GM13977 (cell line): ENCODE measurements around the gene HNRNPUL2.
"Not testable (repeated sequence)": the region's sequence is repeated elsewhere in the genome, so short reads cannot be mapped to it uniquely, and the experiment has no call there.

ENCODE experiments used
- DNase-seq: peaks from one replicate; pipeline ENCODE4 v3.0.0; 2012; ENCODE audit warnings: low spot score
- in situ Hi-C: fragments of 300-500 bp; cut with MboI; formaldehyde crosslinking; loops from one replicate; pipeline ENCODE4 v1.12.0; 2022; ENCODE audit warnings: low sequenced_read_pairs, low pct_unique_long_range_greater_than_20kb, mixed read lengths, inconsistent platforms; ENCODE audit not compliant: unreplicated experiment
- TF ChIP-seq, protein P1 (sequence below): IDR thresholded peaks from 2 replicates; pipeline ENCODE4 v1.5.1; 2012; ENCODE audit warnings: mild to moderate bottlenecking, control low read depth; ENCODE audit not compliant: insufficient read depth; ENCODE audit errors: extremely low read depth, missing control alignments

Gene HNRNPUL2

DNA sequence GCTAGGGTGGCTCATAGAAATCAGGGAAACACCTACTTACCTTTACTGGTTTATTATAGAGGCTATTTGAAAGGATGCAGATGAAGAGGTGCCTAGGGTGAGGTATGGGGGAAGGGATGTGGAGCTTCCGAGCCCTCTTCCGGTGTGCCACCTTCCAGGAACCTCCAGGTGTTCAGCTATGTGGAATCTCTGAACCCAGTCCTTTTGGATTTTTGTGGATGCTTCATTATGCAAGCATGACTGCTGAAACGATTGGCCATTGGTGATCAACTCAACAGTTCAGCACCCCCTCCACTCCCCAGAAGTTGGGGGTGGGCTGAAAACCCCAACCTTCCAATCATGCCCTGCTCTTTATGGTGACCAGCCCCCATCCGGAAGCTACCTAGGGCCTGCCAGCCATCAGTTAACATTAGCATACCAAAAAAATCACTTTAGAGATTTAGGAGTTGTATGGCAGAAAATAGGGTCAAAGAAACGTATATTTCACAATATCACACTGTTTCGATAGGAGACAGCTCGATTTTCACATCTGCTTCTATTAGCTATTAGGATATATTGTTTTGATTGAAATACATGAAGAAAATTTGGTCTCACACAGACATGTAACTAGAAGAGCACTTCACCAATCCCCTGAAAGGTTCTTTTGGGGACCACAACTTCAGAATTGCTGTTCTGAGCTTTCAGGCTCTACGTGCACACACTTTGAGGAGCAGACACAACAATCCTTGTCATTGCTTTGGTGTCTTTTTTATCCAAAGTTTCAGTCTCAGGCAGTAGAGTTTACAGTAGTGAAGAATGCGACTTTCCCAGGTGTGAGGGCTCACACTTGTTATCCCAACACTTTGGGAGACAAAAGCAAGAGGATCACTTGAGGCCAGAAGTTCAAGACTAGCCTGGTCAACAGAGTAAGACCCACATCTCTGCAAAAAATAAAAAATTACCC is 30.9 kb upstream of the HNRNPUL2 start:
- TF ChIP-seq, protein P1, sequence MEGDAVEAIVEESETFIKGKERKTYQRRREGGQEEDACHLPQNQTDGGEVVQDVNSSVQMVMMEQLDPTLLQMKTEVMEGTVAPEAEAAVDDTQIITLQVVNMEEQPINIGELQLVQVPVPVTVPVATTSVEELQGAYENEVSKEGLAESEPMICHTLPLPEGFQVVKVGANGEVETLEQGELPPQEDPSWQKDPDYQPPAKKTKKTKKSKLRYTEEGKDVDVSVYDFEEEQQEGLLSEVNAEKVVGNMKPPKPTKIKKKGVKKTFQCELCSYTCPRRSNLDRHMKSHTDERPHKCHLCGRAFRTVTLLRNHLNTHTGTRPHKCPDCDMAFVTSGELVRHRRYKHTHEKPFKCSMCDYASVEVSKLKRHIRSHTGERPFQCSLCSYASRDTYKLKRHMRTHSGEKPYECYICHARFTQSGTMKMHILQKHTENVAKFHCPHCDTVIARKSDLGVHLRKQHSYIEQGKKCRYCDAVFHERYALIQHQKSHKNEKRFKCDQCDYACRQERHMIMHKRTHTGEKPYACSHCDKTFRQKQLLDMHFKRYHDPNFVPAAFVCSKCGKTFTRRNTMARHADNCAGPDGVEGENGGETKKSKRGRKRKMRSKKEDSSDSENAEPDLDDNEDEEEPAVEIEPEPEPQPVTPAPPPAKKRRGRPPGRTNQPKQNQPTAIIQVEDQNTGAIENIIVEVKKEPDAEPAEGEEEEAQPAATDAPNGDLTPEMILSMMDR, result no peak
- DNase-seq, result no peak
- in situ Hi-C loops, result no loop called here

DNA sequence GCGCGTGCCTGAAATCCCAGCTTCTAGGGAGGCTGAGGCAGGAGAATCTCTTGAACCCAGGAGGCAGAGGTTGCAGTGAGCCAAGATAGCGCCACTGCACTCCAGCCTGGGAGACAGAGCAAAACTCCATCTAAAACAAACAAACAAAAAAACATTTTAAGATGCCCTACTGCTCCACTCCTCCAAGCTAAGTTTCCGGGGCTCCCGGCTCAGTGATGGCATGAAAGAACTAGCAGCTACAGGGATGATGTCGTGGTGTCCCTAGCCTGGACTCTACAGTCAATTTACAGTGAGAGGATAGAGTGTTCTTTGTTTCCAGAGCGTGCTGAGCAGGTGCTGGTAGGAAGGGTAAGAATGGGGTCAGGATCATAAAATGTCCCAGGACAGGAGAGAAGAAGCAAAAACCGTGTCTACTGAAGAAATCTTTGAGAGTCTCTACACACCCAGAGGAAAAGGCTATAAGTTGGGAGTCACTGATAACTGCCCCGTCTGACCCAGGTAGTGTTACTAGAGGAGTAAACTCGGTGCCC is 27.9 kb upstream of the HNRNPUL2 start:
- in situ Hi-C loops, result no loop called here
- TF ChIP-seq, protein P1, result no peak
- DNase-seq, result no peak

DNA sequence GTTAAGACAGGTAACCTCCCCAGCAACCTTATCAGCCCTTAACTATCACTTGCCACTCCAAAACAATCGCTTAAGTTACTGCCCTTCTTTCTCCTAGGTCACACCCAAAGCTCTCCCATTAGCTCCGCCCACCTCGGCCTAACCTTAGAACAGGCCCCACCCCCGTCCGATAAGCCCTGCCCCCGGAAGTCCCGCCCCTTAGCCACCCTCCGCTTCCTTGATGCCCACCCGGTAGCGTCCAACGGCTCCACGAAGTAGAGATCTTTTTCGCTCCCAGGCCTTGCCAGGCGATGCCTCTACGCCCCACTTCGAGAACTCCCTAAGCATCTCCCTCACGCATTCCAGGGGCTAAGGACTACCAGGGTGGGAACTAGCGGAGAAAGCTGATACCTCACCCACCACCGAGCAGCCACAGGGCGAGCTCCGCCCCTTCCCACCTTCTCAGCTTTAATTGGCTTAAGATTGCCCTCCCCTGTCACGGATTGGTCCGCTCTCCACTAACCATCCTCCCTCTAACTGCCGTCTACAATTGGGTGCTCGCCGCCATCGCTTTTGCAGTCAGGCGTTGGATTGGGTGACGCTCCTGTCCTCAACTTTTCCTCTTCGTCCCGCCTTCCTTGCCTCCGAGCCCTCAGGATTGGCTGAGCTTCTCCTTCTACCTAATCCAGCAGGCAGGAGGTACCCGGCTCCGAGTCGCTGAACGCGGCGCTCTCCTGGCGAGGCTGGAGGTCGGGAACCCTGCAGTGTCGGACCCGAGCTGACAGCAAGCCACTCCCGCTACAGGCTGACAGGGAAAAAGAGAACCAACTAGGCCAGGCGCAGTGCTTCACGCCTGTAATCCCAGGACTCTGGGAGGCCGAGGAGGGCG is 26.7 kb upstream of the HNRNPUL2 start, which contains the start of gene ZBTB3:
TSS of gene ZBTB3 (minus strand) at position 425 of the 868 bp plus-strand sequence. CDS start 496 bp downstream, outside the sequence.
- DNase-seq, result peak; percentile 94
- in situ Hi-C loops, result no loop called here
- TF ChIP-seq, protein P1, result no peak

DNA sequence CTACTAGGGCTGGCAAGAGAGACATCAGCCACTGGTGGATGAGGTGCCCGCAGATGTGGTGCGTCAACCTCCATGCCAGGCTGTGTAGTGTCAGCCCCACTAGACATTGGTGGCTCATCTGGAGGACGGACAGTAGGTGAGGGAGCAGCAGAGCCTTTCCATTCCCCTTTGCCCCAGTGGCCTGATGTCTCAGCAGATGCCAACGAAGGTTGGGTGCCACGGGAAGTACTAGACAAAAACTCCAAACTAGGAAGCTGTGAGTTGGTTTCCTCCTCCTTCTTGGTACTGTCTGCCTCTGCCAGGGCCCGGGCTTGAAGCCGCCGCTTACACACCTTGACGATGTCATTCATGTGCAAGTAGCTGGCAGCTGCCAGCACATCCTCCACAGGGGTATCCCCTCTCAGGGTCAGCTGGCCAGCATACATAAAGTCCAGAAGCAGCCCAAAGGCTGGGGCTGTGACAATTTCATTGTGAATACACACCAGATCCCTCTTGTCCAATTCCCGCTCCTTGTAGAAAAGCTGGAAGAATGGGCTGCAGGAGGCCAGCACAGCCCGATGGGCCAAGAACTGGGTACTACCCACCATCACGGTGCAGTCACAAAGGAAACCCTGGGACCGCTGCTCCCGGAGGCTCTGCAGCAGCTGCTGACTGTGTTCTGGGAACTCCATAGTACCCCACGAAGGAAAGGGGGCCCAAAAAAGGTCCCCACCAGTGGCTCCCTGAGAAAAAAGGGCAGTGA is 25.9 kb upstream of the HNRNPUL2 start:
- TF ChIP-seq, protein P1, result no peak
- no peak for DNase-seq
- in situ Hi-C loops, result no loop called here

DNA sequence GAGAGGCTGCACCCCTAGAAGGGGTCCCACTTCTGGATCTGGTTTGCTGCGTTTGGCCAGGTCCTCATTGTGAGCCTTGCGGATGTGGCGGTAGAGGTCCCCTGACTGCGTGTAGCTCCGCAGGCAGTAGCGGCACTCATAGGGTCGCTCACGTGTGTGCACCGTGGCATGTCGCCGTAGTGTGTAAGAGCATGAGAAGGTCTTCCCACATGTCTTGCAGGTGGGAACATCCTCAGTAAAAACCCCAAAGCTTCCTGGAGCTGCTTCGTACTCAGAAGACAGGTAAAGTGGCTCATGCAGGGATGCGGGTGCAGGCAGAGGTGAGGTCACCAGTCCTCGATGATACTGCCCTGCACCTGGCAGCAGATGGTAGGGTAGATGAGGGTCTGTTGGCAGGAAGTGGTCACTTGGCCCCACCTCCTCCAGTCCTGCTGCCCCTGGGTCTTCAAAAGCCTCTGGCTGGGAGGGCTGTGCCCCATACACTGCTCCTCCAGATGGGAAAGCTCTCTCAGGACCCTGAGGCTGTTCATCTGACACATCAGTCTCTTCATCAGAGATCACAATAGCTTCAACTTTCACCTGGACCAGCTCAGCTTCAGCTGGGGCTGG is 25.0 kb upstream of the HNRNPUL2 start:
- TF ChIP-seq, protein P1, result no peak
- no peak for DNase-seq
- in situ Hi-C loops, result no loop called here

DNA sequence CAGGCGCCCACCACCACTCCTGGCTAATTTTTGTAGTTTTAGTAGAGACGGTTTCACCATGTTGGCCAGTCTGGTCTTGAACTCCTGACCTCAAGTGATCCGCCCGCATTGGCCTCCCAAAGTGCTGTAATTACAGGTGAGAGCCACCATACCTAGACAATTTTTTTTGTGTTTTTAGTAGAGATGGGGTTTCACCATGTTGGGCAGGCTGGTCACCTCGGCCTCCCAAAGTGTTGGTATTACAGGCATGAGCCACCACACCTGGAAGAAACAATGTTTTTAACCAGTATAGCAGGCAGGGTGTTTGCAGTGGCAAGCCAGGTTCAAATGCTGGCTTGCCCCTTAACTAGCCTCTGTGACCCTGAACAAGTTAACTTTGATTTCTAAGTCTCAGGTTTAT is 22.7 kb upstream of the HNRNPUL2 start:
- DNase-seq, in situ Hi-C loops: not testable (repeated sequence)
